Islet of Langerhans (tissue), 1 donor: ENCODE data around the gene HS1BP3.

Experiments
- FAIRE-seq: peaks from one replicate; lab custom pipeline; 2011; peaks lifted over from hg19 to GRCh38; lab: Jason Lieb, UNC

Gene HS1BP3

GRCh38 chr2:20584045-20584398 is 66.9 kb downstream of the HS1BP3 start:
- no peak for FAIRE-seq

DNA sequence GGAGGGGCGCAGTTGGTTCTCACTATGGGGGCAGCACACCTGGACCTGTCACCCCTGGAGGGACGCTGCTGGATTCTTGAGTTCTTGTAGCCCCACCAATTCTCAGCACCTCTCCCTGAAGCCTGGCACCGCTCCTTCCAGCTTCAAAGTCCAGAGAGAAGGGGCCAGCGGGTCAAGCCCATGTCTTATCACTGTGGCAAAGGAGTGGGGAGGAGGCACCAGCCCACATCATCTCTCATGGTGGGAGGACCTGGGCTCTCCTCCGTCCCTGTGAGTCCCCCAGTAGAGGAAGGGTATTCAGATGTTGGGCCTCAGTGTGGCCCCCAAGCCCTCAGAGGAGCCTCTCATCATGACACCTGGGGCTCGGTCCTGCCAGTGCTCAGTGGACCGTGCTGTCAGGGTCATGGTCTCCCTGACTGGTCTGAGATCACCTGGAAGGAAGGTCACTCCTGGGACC is 67.4 kb downstream of the HS1BP3 start:
- no peak for FAIRE-seq

GRCh38 chr2:20582600-20583221 is 68.2 kb downstream of the HS1BP3 start:
- no peak for FAIRE-seq

- FAIRE-seq = no peak
Observed at GRCh38 chr2:20580690-20581437, 70.0 kb downstream of the HS1BP3 start.

- FAIRE-seq = no peak
Observed at GRCh38 chr2:20579866-20580265, 71.0 kb downstream of the HS1BP3 start.

- no peak for FAIRE-seq
Observed at GRCh38 chr2:20578895-20579825, 71.7 kb downstream of the HS1BP3 start.

GRCh38 chr2:20578266-20578894 is 72.5 kb downstream of the HS1BP3 start:
- no peak for FAIRE-seq

DNA sequence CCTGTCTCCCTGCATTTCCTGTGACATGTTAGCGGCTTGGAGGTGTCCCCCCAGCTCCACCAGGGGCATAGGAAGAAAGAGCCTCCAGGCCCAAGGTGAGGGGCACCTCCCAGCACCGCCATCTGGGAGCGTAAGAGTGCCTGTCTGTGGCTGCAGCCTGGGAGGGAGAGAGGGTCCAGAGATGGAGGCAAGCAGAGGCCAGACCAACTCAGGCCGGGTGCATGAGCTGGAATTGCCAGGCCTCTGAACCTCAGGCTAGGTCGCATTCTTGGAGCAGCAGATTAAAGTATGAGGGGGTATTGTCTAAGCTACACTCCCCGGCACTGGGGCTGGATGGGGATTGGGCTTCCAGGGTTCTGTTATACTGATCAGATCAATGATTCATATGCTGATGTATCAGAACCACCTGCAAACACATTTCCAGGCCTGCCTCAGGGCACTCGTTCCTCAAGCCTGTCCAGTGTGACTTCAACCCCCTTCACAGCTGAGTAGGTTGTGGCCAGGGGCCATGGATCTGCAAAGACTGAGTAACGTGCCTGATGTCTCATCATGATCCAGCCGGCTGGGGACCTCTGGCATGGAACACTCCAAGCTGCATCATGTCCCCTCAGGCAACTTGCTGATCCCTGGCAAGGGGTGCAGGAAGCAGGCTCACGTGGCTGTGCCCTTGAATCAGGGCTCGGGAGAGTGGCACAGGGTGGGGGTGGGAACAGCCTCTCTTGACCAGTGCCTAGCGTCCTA is 73.2 kb downstream of the HS1BP3 start:
- FAIRE-seq = no peak

DNA sequence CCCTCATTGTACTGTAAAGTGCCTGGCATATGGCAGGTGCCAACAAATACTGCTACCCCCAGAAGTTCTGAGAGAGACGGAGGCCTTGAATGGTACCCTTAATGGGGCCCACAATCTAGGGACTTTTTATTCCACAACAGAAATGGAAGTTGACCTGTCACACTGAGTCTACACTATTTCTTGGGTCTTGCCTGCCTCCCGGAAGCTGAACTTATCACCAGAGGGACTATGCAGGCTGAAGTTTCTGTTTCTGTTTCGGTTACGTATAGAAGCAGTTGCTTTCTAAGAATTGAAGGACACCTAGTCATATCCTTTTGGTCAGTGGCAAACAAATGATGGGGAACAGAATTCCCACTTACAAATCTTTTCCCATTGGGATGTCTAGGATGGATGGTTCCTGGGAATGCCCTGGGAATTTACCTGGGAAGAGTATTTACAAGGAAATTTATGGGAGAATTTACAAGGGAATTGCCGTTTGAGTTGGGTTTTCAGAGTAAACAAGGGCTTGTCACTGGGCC is 74.2 kb downstream of the HS1BP3 start:
- no peak for FAIRE-seq

GRCh38 chr2:20575935-20576597 is 74.8 kb downstream of the HS1BP3 start:
- no peak for FAIRE-seq

DNA sequence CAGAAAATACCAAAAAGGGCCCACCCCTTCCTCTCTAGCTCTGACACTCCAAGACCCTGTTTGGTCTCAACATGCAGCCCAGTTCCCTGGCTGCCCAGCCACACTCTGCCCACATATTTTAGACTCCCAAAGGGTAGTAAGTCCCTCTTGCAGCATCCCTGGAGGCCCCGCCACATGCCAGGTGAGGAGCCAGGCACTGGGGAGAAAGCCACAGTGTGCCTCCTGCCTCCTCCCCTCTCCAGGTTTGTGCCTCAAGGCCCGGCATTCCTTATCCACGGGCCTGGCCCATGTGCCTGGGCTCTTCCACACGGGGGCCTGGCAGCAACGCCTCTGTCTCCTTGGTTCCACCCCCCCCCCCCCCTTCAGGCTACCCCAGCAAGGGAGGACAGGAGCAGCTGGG is 75.5 kb downstream of the HS1BP3 start:
- FAIRE-seq = no peak

DNA sequence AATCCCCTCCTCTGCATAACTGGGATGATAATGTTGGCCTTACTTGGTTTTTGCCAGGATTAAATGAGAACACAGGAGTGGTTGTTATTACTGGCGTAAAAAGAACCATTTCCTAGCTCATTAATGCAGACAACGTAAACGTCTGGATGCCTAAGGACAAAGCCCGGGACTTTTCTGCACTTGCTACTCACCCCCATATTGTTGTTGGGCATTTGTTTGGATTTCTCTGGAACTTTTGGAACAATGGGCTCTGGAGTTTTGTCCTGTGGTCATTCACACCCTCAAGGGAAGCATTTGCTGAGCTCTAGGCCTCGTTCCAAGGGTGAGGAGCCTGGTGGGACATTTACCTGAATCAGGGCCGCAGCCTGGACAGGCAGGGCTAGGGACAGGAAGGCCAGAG is 76.0 kb downstream of the HS1BP3 start:
- no peak for FAIRE-seq

DNA sequence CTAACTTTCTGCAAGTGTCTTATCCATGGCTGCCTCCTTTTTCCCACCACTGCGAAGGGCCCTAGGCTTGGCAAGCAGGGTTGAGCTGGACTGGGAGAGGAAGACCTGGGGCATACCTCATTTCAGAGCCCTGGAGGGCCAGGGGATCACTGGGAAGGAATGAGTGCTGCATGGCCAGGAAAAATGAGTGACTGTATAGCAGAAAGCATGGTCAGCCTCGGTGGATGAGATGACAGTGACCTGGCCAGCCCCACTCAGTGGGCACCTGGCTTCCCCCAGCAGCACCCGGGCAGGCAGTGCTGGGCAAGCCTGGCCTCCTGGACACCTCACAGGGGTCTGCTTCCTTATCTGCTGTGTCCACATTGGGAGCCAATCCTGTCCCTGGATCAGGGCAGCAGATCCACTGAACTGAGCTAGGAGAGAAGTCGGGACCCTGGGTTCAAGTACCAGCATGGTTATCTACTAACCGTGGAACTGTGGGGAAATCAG is 76.4 kb downstream of the HS1BP3 start:
- no peak for FAIRE-seq

DNA sequence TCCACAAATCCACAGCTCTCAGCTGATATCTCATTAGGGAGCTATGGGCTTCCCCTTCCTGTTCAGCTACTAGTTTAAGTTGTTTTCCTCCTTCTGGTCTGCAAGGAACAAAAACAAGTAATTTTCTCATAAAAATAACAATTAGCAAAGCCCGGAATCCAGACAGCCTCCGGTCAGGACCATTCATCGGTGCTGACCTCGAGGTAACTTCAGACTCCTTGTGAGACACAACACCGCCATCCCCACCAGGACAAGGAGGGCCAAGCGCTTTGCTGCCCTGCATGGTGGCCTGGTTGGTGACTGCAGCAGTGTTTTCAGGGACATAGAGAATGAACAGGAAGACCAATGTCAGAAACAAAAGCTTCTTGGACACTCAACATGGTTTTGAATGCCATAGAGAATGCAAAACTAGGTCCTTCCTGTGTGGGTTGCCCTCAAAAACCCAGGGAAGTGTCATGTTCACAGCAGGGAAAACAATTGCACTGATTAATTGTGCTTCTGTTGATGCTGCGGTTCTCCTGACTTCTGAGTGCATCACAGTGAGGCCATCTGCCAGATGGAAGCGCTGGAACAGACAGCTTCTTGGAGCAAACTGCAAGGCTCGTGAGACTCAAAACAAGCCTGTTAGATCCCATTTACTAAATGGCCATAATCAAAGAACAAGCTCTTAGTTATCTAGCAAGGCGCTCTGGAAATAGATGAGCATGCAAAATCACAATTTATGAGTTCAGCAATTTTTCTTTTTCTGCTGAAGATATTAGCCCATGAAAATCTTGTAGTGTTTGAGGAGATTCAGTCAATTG is 77.1 kb downstream of the HS1BP3 start:
- no peak for FAIRE-seq

DNA sequence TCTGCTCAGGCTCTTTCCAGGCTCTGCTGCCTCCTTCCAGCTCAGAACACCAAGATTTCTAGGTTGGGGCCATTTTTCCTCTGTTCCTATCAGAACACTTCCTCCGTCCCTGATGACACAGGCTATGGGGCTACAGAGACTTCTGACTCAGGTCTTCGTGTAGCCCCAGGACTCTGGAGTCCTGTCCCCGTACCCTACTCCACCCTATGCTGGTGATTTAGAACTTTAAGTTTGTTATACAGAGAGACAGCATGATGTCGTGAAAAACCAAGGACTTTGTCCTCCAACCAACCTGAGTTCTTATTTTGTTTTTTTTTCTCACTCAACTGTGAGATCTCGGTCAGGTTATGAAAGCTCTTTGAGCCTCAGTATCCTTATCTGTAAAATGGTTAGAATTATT is 78.7 kb downstream of the HS1BP3 start:
- FAIRE-seq = no peak

GRCh38 chr2:20571644-20572215 is 79.2 kb downstream of the HS1BP3 start:
- FAIRE-seq = no peak

- no peak for FAIRE-seq
Observed at GRCh38 chr2:20571231-20571630, 79.7 kb downstream of the HS1BP3 start.

GRCh38 chr2:20570249-20570648 is 80.6 kb downstream of the HS1BP3 start:
- no peak for FAIRE-seq

GRCh38 chr2:20569464-20570223 is 81.3 kb downstream of the HS1BP3 start:
- no peak for FAIRE-seq
